B cell (primary cell): ENCODE results near the gene ALDH1A2. TPM values are rescaled to one million over a fixed set of nuclear protein-coding genes. Genes with fewer than 3 reads are reported as not detected.

Source experiments
- ATAC-seq: fragments of 200-7000 bp; cut with Tn5 transposase; one replicate; pipeline ENCODE4 v1.10.0; 2021; ENCODE audit warnings: low read depth, mild to moderate bottlenecking, moderate number of reproducible peaks, moderate library complexity
- CTCF ChIA-PET: fragments of 350-600 bp; sonication (Branson Sonifier 250); formaldehyde crosslinking; loops from one replicate; lab custom pipeline; 2021; ENCODE audit warnings: antibody characterized with exemption, inconsistent platforms; lab: Charles Lee
- POLR2A ChIA-PET: fragments of 350-600 bp; sonication (Branson Sonifier 250); formaldehyde crosslinking; loops from one replicate; lab custom pipeline; 2021; ENCODE audit warnings: antibody characterized with exemption; lab: Charles Lee
- DNase-seq: peaks from one replicate; pipeline ENCODE4 v3.0.0; 2013
- H2AFZ ChIP-seq: 2 replicates; pipeline ENCODE4 v1.6.1; 2012; ENCODE audit warnings: mild to moderate bottlenecking, low read depth, low read length; ENCODE audit not compliant: insufficient read depth, poor library complexity, severe bottlenecking
- H3K27ac ChIP-seq, 2 donors: 1 replicate in 1 of 2; 2 replicates in 1 of 2; pipeline ENCODE4 v1.5.1; 2012 to 2013; ENCODE audit warnings: low read length in 2 of 2, mild to moderate bottlenecking in 2 of 2, moderate library complexity in 1 of 2
- H3K27me3 ChIP-seq, 4 experiments: fragments of 200-600 bp in 1 of 4; sonication (generic) in 1 of 4; replicated peaks in 1 of 4; 1 replicate in 2 of 4; 2 replicates in 2 of 4; pipeline versions ENCODE4 v1.6.1 to v1.7.0; 2013 to 2016; ENCODE audit warnings: low read length in 3 of 4, mild to moderate bottlenecking in 2 of 4, mixed read lengths in 1 of 4, moderate library complexity in 1 of 4; ENCODE audit not compliant: insufficient read depth in 4 of 4, control insufficient read depth in 3 of 4; ENCODE audit errors: control extremely low read depth in 1 of 4
- H3K36me3 ChIP-seq, 2 experiments: replicated peaks in 1 of 2; 1 replicate in 1 of 2; 2 replicates in 1 of 2; pipeline versions ENCODE4 v1.6.1 to v1.7.1; 2013; ENCODE audit warnings: low read length in 1 of 2; ENCODE audit not compliant: insufficient read depth in 2 of 2, control insufficient read depth in 1 of 2; ENCODE audit errors: control extremely low read depth in 1 of 2, extremely low read depth in 1 of 2
- H3K4me1 ChIP-seq, 2 donors: fragments of 200-600 bp in 1 of 2; sonication (generic) in 1 of 2; 1 replicate in 1 of 2; 2 replicates in 1 of 2; pipeline versions ENCODE4 v1.5.1 to v1.6.1; 2013 to 2017; ENCODE audit warnings: low read length in 2 of 2; ENCODE audit not compliant: control insufficient read depth in 2 of 2, insufficient read depth in 2 of 2
- H3K4me2 ChIP-seq: replicated peaks from 2 replicates; pipeline ENCODE3; 2012; ENCODE audit warnings: mild to moderate bottlenecking, low read depth, low read length; ENCODE audit not compliant: poor library complexity, severe bottlenecking
- H3K4me3 ChIP-seq, 5 experiments: fragments of 200-600 bp in 1 of 5; sonication (generic) in 1 of 5; 1 replicate in 3 of 5; 2 replicates in 2 of 5; pipeline versions ENCODE4 v1.5.1 to v1.7.0; 2011 to 2016; ENCODE audit warnings: low read length in 4 of 5, mild to moderate bottlenecking in 4 of 5, low read depth in 2 of 5, control low read depth in 1 of 5, moderate library complexity in 1 of 5; ENCODE audit not compliant: insufficient read depth in 1 of 5; ENCODE audit errors: control extremely low read depth in 1 of 5, extremely low read depth in 1 of 5
- H3K79me2 ChIP-seq: fragments of 200-600 bp; sonication (generic); one replicate; pipeline ENCODE4 v1.6.0; 2016; ENCODE audit warnings: low read length; ENCODE audit not compliant: control insufficient read depth, insufficient read depth
- H3K9ac ChIP-seq: fragments of 200-600 bp; sonication (generic); 2 replicates; pipeline ENCODE4 v1.6.1; 2017; ENCODE audit warnings: mild to moderate bottlenecking, low read length, moderate library complexity
- H3K9me3 ChIP-seq, 3 donors: one replicate each; pipeline versions ENCODE4 v1.6.1 to v1.7.1; 2013; ENCODE audit warnings: low read length in 2 of 3; ENCODE audit not compliant: control insufficient read depth in 2 of 3, insufficient read depth in 1 of 3; ENCODE audit errors: control extremely low read depth in 1 of 3
- H4K20me1 ChIP-seq: 2 replicates; pipeline ENCODE4 v1.6.0; 2012; ENCODE audit warnings: mild to moderate bottlenecking, low read length; ENCODE audit not compliant: insufficient read depth, control insufficient read depth, poor library complexity, severe bottlenecking
- H3K27ac Mint-ChIP-seq: one replicate; pipeline ENCODE4 v1.8.0; 2021; ENCODE audit warnings: mixed read lengths
- H3K27me3 Mint-ChIP-seq: one replicate; pipeline ENCODE4 v1.8.0; 2021; ENCODE audit warnings: mixed read lengths
- H3K4me1 Mint-ChIP-seq: one replicate; pipeline ENCODE4 v1.8.0; 2021; ENCODE audit warnings: mixed read lengths
- H3K4me3 Mint-ChIP-seq: one replicate; pipeline ENCODE4 v1.8.0; 2021; ENCODE audit warnings: mixed read lengths
- H3K9me3 Mint-ChIP-seq: one replicate; pipeline ENCODE4 v1.8.0; 2022; ENCODE audit warnings: mixed read lengths; ENCODE audit not compliant: insufficient read depth
- CTCF ChIP-seq: fragments of 200-600 bp; IDR thresholded peaks from one replicate; pipeline ENCODE4 v1.8.0; 2022; ENCODE audit warnings: antibody characterized with exemption, mild to moderate bottlenecking
- EZH2 ChIP-seq: IDR thresholded peaks from 2 replicates; pipeline ENCODE4 v1.6.1; 2012; ENCODE audit warnings: borderline replicate concordance, low read depth, mild to moderate bottlenecking, moderate library complexity, low read length; ENCODE audit not compliant: insufficient read depth, poor library complexity, severe bottlenecking
- WGBS: methylation state at CpG from one replicate; pipeline ENCODE4 v1.1.5; 2013; ENCODE audit warnings: missing lambda C conversion rate; ENCODE audit not compliant: insufficient coverage; 5-methylcytosine and 5-hydroxymethylcytosine counted together
- intact Hi-C: fragments of 100-400 bp; cut with micrococcal nuclease; formaldehyde crosslinking; loops from one replicate; pipeline ENCODE4 v1.10.0; 2022
- polyA plus RNA-seq: library from polyadenylated mRNA; depleted of rRNA; stranded (reverse); fragments of >200 nt; gene quantifications from 2 replicates; pipeline ENCODE4 v1.2.3, GENCODE V29; 2012
- total RNA-seq, 2 donors: library from RNA; stranded (reverse); fragments of 120-200 nt in 1 of 2; gene quantifications; 1 replicate in 1 of 2; 2 replicates in 1 of 2; pipeline versions ENCODE4 v1.2.3 to v1.2.4, GENCODE V29; 2013 to 2022

Gene ALDH1A2
- total and polyA plus RNA-seq, 2 donors (not counting 1 experiment from before 2014, with no cell fraction given) = not detected

- Histone ChIP-seq H3K79me2 (no peaks in the 10 kb centered on the region), H3K27me3 (peaks cover 0 to 9% (median 5%) of the 10 kb centered on the region in 4 experiments), H3K4me3 (no peak overlapping the region), H3K9ac (no peak overlapping the region), H2AFZ (no peak overlapping the region), H3K36me3 (no peaks in the 10 kb centered on the region), H3K9me3 (peaks cover 0 to 8% (median 0%) of the 10 kb centered on the region in 3 donors), H3K4me2 (no peak overlapping the region), H3K4me1 (no peaks in the 10 kb centered on the region), H4K20me1 (no peaks in the 10 kb centered on the region), H3K27ac (no peak overlapping the region)
- DNase-seq (no peak), ATAC-seq (no peak)
- no peak for TF ChIP-seq CTCF
- TF ChIP-seq EZH2 = no peak
- Mint-ChIP-seq H3K9me3 (no peaks in the 10 kb centered on the region), H3K27ac (no peak overlapping the region), H3K27me3 (peaks cover 47% of the 10 kb centered on the region), H3K4me3 (no peak overlapping the region), H3K4me1 (no peaks in the 10 kb centered on the region)
- intact Hi-C loops = no loop called here
- CTCF ChIA-PET = no interaction called here
- POLR2A ChIA-PET = no interaction called here
- no CpG with 5 or more reads among the region's 1 CpG for WGBS
These were observed 123.7 kb downstream of the ALDH1A2 start for GRCh38 chr15:57941816-57942215.

GRCh38 chr15:57932348-57932747, 133.2 kb downstream of the ALDH1A2 start:
- POLR2A ChIA-PET = no interaction called here
- ATAC-seq (no peak), DNase-seq (no peak)
- Mint-ChIP-seq H3K4me1 (no peaks in the 10 kb centered on the region), H3K27me3 (peaks cover 19% of the 10 kb centered on the region), H3K9me3 (no peaks in the 10 kb centered on the region), H3K4me3 (no peak overlapping the region), H3K27ac (no peak overlapping the region)
- Histone ChIP-seq H3K27me3 (peaks cover 0 to 3% (median 0%) of the 10 kb centered on the region in 4 experiments), H3K4me3 (no peak overlapping the region), H3K79me2 (no peaks in the 10 kb centered on the region), H3K4me2 (no peak overlapping the region), H3K4me1 (no peaks in the 10 kb centered on the region), H3K36me3 (no peaks in the 10 kb centered on the region), H4K20me1 (no peaks in the 10 kb centered on the region), H3K9ac (no peak overlapping the region), H3K27ac (no peak overlapping the region), H3K9me3 (no peaks in the 10 kb centered on the region), H2AFZ (no peak overlapping the region)
- 69% methylated on average over 2 of the region's 2 CpGs for WGBS
- TF ChIP-seq CTCF = no peak
- no peak for TF ChIP-seq EZH2
- intact Hi-C loops = no loop called here
- CTCF ChIA-PET = no interaction called here
